Panc1 (cell line): Measurements from ENCODE around the gene MRPL42. TPM values are rescaled to one million over a fixed set of nuclear protein-coding genes. Genes with fewer than 3 reads are reported as not detected.
"Not testable (repeated sequence)": the region's sequence is repeated elsewhere in the genome, so short reads cannot be mapped to it uniquely, and the experiment has no call there.

Source experiments
- ATAC-seq: fragments of 200-7000 bp; cut with Tn5 transposase; 2 replicates; pipeline ENCODE4 v1.9.1; 2020; ENCODE audit warnings: mild to moderate bottlenecking, moderate library complexity
- BruUV-seq: library from RNA; stranded (reverse); fragments of 400-500 nt; replicated peaks from 2 replicates; lab custom pipeline; 2021; lab: Mats Ljungman, UMichigan
- CTCF ChIA-PET: fragments of 300-600 bp; sonication (Branson Sonifier 250); formaldehyde crosslinking; loops from one replicate; lab custom pipeline; 2022; ENCODE audit warnings: antibody characterized with exemption; lab: Charles Lee
- POLR2A ChIA-PET: fragments of 300-600 bp; sonication (Branson Sonifier 250); formaldehyde crosslinking; loops from one replicate; lab custom pipeline; 2022; ENCODE audit warnings: antibody characterized with exemption; lab: Charles Lee
- DNase-seq: peaks from one replicate; pipeline ENCODE4 v3.0.0-alpha.2; 2010; ENCODE audit warnings: low read depth, low spot score
- H3K27ac ChIP-seq: 2 replicates; pipeline ENCODE4 v1.5.1; 2011; ENCODE audit warnings: mild to moderate bottlenecking, low read length, inconsistent platforms
- H3K27me3 ChIP-seq: fragments of 200-500 bp; sonication (Bioruptor generic); 2 replicates; pipeline ENCODE4 v1.6.0; 2014; ENCODE audit warnings: low read length, inconsistent platforms; ENCODE audit not compliant: control insufficient read depth, insufficient read depth
- H3K36me3 ChIP-seq: fragments of 200-500 bp; sonication (Bioruptor generic); 2 replicates; pipeline ENCODE4 v1.5.1; 2014; ENCODE audit warnings: inconsistent platforms, mild to moderate bottlenecking, low read length, moderate library complexity; ENCODE audit not compliant: control insufficient read depth, insufficient read depth
- H3K4me1 ChIP-seq: 2 replicates; pipeline ENCODE4 v1.5.1; 2011; ENCODE audit warnings: inconsistent platforms, mild to moderate bottlenecking, low read length, moderate library complexity; ENCODE audit not compliant: control insufficient read depth, insufficient read depth
- H3K4me3 ChIP-seq, 2 experiments: 2 replicates each; pipeline ENCODE4 v1.5.1; 2011 to 2012; ENCODE audit warnings: low read depth in 2 of 2, low read length in 2 of 2, mild to moderate bottlenecking in 2 of 2, inconsistent platforms in 1 of 2, moderate library complexity in 1 of 2
- H3K9me3 ChIP-seq: fragments of 200-500 bp; sonication (Bioruptor generic); 2 replicates; pipeline ENCODE4 v1.5.1; 2014; ENCODE audit warnings: low read depth, mild to moderate bottlenecking, inconsistent platforms, low read length, moderate library complexity; ENCODE audit not compliant: control insufficient read depth, insufficient read depth
- CTCF ChIP-seq: fragments of 450-650 bp; IDR thresholded peaks from 2 replicates; pipeline ENCODE4 v1.5.1; 2017; ENCODE audit warnings: mild to moderate bottlenecking
- POLR2AphosphoS5 ChIP-seq: IDR thresholded peaks from 2 replicates; pipeline ENCODE4 v1.6.1; 2012; ENCODE audit warnings: mild to moderate bottlenecking, low read depth, low read length, moderate library complexity
- REST ChIP-seq, 2 experiments: IDR thresholded peaks; 2 replicates each; pipeline ENCODE4 v1.6.1; 2011 to 2012; ENCODE audit warnings: low read depth in 2 of 2, control low read depth in 1 of 2, low read length in 1 of 2, mild to moderate bottlenecking in 1 of 2, moderate library complexity in 1 of 2; ENCODE audit not compliant: insufficient read depth in 1 of 2
- SIN3A ChIP-seq: IDR thresholded peaks from 2 replicates; pipeline ENCODE4 v1.6.1; 2012; ENCODE audit warnings: low read depth, mild to moderate bottlenecking, low read length, moderate library complexity, borderline replicate concordance; ENCODE audit not compliant: insufficient read depth
- TCF7L2 ChIP-seq: IDR thresholded peaks from 2 replicates; pipeline ENCODE4 v1.6.1; 2011; ENCODE audit warnings: mild to moderate bottlenecking, low read depth, low read length, inconsistent platforms
- in situ Hi-C: cut with HindIII; loops from 2 replicates; pipeline ENCODE4 v1.10.0; 2016; ENCODE audit warnings: low sequenced_read_pairs, low pct_unique_long_range_greater_than_20kb
- intact Hi-C: fragments of 100-400 bp; cut with micrococcal nuclease; formaldehyde crosslinking; loops from one replicate; pipeline ENCODE4 v1.10.0; 2022; ENCODE audit not compliant: unreplicated experiment
- total RNA-seq: library from RNA; stranded (reverse); gene quantifications from one replicate; pipeline ENCODE4 v1.2.1, GENCODE V29; 2021; ENCODE audit not compliant: unreplicated experiment

MRPL42 gene
- total RNA-seq, 1 experiment from 2014 or later = 92.4 TPM

GRCh38 chr12:93552427-93552826, 85.1 kb downstream of the MRPL42 start:
- POLR2A ChIA-PET = interaction anchor here (0.7 kb wide), 1 partner anchor 695 kb away, joined by 3 read pairs; no protein-coding TSS in a partner anchor
- no peaks in the 10 kb centered on the region for H3K36me3 ChIP-seq
- in situ Hi-C loops (no loop called here), intact Hi-C loops (no loop called here)
- H3K4me3 ChIP-seq = no peak overlapping the region
- no peaks in the 10 kb centered on the region for H3K9me3 ChIP-seq
- no peaks in the 10 kb centered on the region for H3K27me3 ChIP-seq
- H3K4me1 ChIP-seq = no peaks in the 10 kb centered on the region; the same call in 1 of the 2 replicates
- TF ChIP-seq SIN3A (no peak), POLR2AphosphoS5 (no peak), CTCF (no peak), REST (IDR thresholded peaks at IDR 0.05; ENCODE audit: insufficient read depth in 1 of 2, low read depth in 2 of 2, low read length in 1 of 2) (no peak), TCF7L2 (no peak)
- BruUV-seq = no TSS peak
- H3K27ac ChIP-seq = no peak overlapping the region
- CTCF ChIA-PET = no interaction called here
- DNase-seq = no peak
- no peak for ATAC-seq

GRCh38 chr12:93557879-93558278, 90.6 kb downstream of the MRPL42 start:
- POLR2A ChIA-PET, CTCF ChIA-PET, intact Hi-C loops: not testable (repeated sequence)

GRCh38 chr12:93558685-93559084, 91.4 kb downstream of the MRPL42 start:
- POLR2A ChIA-PET = not testable (repeated sequence)

More at GRCh38 chr12:93557879-93558278, 90.6 kb downstream of the MRPL42 start:
- H3K36me3 ChIP-seq, H3K4me3 ChIP-seq, ATAC-seq, in situ Hi-C loops, H3K27me3 ChIP-seq, H3K9me3 ChIP-seq, DNase-seq, H3K4me1 ChIP-seq, H3K27ac ChIP-seq, BruUV-seq: not testable (repeated sequence)

More at GRCh38 chr12:93558685-93559084, 91.4 kb downstream of the MRPL42 start:
- H3K36me3 ChIP-seq, in situ Hi-C loops, DNase-seq, intact Hi-C loops, ATAC-seq, H3K9me3 ChIP-seq, CTCF ChIA-PET, H3K27me3 ChIP-seq, H3K27ac ChIP-seq, BruUV-seq, H3K4me3 ChIP-seq: not testable (repeated sequence)
- H3K4me1 ChIP-seq = peaks cover 11% of the 10 kb centered on the region
